Measurements from ENCODE around the gene CYP2R1.

Gene CYP2R1

GRCh38 chr11:14892036-14892556 is at the start of gene CYP2R1:
Gene CYP2R1, minus strand, starts transcription at chr11:14892231. Its CDS starts 26 bp downstream, at chr11:14892205.
- intact Hi-C loops (cut with DNase I; ENCODE audit: low total_unique reads): no loop called here
- peak within 1 kb of the TSS; percentile 86 to 91 for H3K27ac ChIP-seq
- H3K4me1 ChIP-seq: peaks cover 0 to 32% (median 10%) of the 10 kb centered on the region in 4 donors
- DNase-seq: peak; percentile 95 to 97
- TF ChIP-seq CTCF (IDR thresholded peaks at IDR 0.05): no peak
- peak within 1 kb of the TSS; percentile 70 to 72 for H3K4me3 ChIP-seq
- no peaks in the 10 kb centered on the region for H3K9me3 ChIP-seq
- H3K27me3 ChIP-seq: no peaks in the 10 kb centered on the region
- no peaks in the 10 kb centered on the region for H3K36me3 ChIP-seq

- Histone ChIP-seq H3K4me3 (no peak overlapping the region), H3K4me1 (no peaks in the 10 kb centered on the region), H3K27me3 (no peaks in the 10 kb centered on the region), H3K9me3 (no peaks in the 10 kb centered on the region), H3K27ac (no peak overlapping the region), H3K36me3 (no peaks in the 10 kb centered on the region)
- no peak for DNase-seq
- no peak for TF ChIP-seq CTCF (IDR thresholded peaks at IDR 0.05)
- intact Hi-C loops (cut with DNase I; ENCODE audit: low total_unique reads): no loop called here
Measured at GRCh38 chr11:14938936-14939335, 46.9 kb upstream of the CYP2R1 start.

- Histone ChIP-seq H3K9me3 (no peaks in the 10 kb centered on the region), H3K4me1 (no peaks in the 10 kb centered on the region), H3K36me3 (no peaks in the 10 kb centered on the region), H3K4me3 (no peak overlapping the region), H3K27ac (no peak overlapping the region), H3K27me3 (no peaks in the 10 kb centered on the region)
- TF ChIP-seq CTCF (IDR thresholded peaks at IDR 0.05): no peak
- intact Hi-C loops (cut with DNase I; ENCODE audit: low total_unique reads): no loop called here
- no peak for DNase-seq
Measured at GRCh38 chr11:14934641-14935351, 42.8 kb upstream of the CYP2R1 start.

GRCh38 chr11:14932447-14932846 is 40.4 kb upstream of the CYP2R1 start:
- Histone ChIP-seq H3K9me3 (peaks cover 0 to 6% (median 0%) of the 10 kb centered on the region in 3 donors), H3K27me3 (no peaks in the 10 kb centered on the region), H3K36me3 (no peaks in the 10 kb centered on the region), H3K4me1 (no peaks in the 10 kb centered on the region), H3K4me3 (no peak overlapping the region), H3K27ac (no peak overlapping the region)
- DNase-seq: no peak
- TF ChIP-seq CTCF (IDR thresholded peaks at IDR 0.05): no peak
- intact Hi-C loops (cut with DNase I; ENCODE audit: low total_unique reads): no loop called here

- Histone ChIP-seq H3K4me1 (no peaks in the 10 kb centered on the region), H3K27ac (no peak overlapping the region), H3K4me3 (no peak overlapping the region), H3K27me3 (no peaks in the 10 kb centered on the region), H3K36me3 (no peaks in the 10 kb centered on the region), H3K9me3 (peaks cover 0 to 6% (median 0%) of the 10 kb centered on the region in 3 donors)
- no peak for TF ChIP-seq CTCF (IDR thresholded peaks at IDR 0.05)
- intact Hi-C loops (cut with DNase I; ENCODE audit: low total_unique reads): no loop called here
- no peak for DNase-seq
Measured at GRCh38 chr11:14930369-14930768, 38.3 kb upstream of the CYP2R1 start.
